Spinal cord (tissue), 10 donors: ENCODE measurements around the gene COA8. TPM values are rescaled to one million over a fixed set of nuclear protein-coding genes. Genes with fewer than 3 reads are reported as not detected.
A peak's percentile ranks its signal among the peaks of the same experiment; 100 is the strongest.

Experiments
- DNase-seq, 6 donors: peaks; one replicate each; pipeline versions ENCODE4 v3.0.0 to v3.0.0-alpha.2; 2013 to 2015; ENCODE audit warnings: low spot score in 6 of 6, low read depth in 4 of 6
- H3K27ac ChIP-seq: one replicate; pipeline ENCODE4 v1.5.1; 2013; ENCODE audit warnings: low read depth, low read length, control low read depth
- H3K27me3 ChIP-seq: one replicate; pipeline ENCODE4 v1.6.1; 2013; ENCODE audit warnings: low read length; ENCODE audit not compliant: control insufficient read depth, insufficient read depth
- H3K36me3 ChIP-seq: one replicate; pipeline ENCODE4 v1.6.1; 2013; ENCODE audit warnings: low read length; ENCODE audit not compliant: control insufficient read depth, insufficient read depth
- H3K4me1 ChIP-seq: one replicate; pipeline ENCODE4 v1.6.1; 2013; ENCODE audit warnings: low read length; ENCODE audit not compliant: control insufficient read depth, insufficient read depth
- H3K4me3 ChIP-seq: one replicate; pipeline ENCODE4 v1.5.1; 2013; ENCODE audit warnings: low read depth, low read length, control low read depth
- H3K9me3 ChIP-seq: one replicate; pipeline ENCODE4 v1.6.1; 2013; ENCODE audit warnings: low read length; ENCODE audit not compliant: control insufficient read depth, insufficient read depth
- WGBS: methylation state at CpG from one replicate; pipeline ENCODE4 v1.1.5; 2013; ENCODE audit warnings: missing lambda C conversion rate; ENCODE audit not compliant: insufficient coverage; 5-methylcytosine and 5-hydroxymethylcytosine counted together
- long read RNA-seq, 4 donors: transcript quantifications; one replicate each; lab custom pipeline, GENCODE V29; 2026
- polyA plus RNA-seq, 2 donors: library from polyadenylated mRNA; unstranded; fragments of 120-200 nt; gene quantifications; one replicate each; pipeline ENCODE4 v1.2.1, GENCODE V29; 2013; ENCODE audit not compliant: insufficient read length in 2 of 2
- total RNA-seq, 2 donors: library from RNA; depleted of rRNA in 1 of 2; stranded (reverse); fragments of 120-200 nt in 1 of 2; fragments of >200 nt in 1 of 2; gene quantifications; one replicate each; pipeline versions ENCODE4 v1.2.3 to v1.2.4, GENCODE V29; 2013 to 2014
- donor health status: healthy.

COA8 gene
- 10 to 100 TPM; 33.5 to 43.3 TPM for total RNA-seq
- 10 to 100 TPM; 49.4 to 57.6 TPM for polyA plus RNA-seq
- long read RNA-seq, donor 1, transcript APOPT1-201 (5 exons, 2,523 nt): major isoform, 19 of 41 reads
- long read RNA-seq, donor 1, transcript APOPT1-202 (3 exons, 575 nt): minor isoform, 17 of 41 reads
- long read RNA-seq, donor 1, partial matches to known transcripts: 0 of 41 reads
- long read RNA-seq, donor 1, other reads (novel, unspliced or antisense): 0 of 41 reads
- long read RNA-seq, donor 2, transcript APOPT1-201 (5 exons, 2,523 nt): major isoform, 5 of 11 reads
- long read RNA-seq, donor 2, partial matches to known transcripts: 0 of 11 reads
- long read RNA-seq, donor 2, other reads (novel, unspliced or antisense): 0 of 11 reads
- long read RNA-seq, donor 3, transcript APOPT1-202 (3 exons, 575 nt): minor isoform, 9 of 29 reads
- long read RNA-seq, donor 3, transcript APOPT1-201 (5 exons, 2,523 nt): major isoform, 17 of 29 reads
- long read RNA-seq, donor 3, partial matches to known transcripts: 0 of 29 reads
- long read RNA-seq, donor 3, other reads (novel, unspliced or antisense): 0 of 29 reads
- long read RNA-seq, donor 4, transcript APOPT1-202 (3 exons, 575 nt): minor isoform, 10 of 39 reads
- long read RNA-seq, donor 4, transcript APOPT1-201 (5 exons, 2,523 nt): major isoform, 25 of 39 reads
- long read RNA-seq, donor 4, partial matches to known transcripts: 0 of 39 reads
- long read RNA-seq, donor 4, other reads (novel, unspliced or antisense): 0 of 39 reads

GRCh38 chr14:103562429-103563225 lies at the start of gene COA8, which contains the start of gene BAG5:
COA8 (plus strand) TSS chr14:103562960; CDS start chr14:103563002, 42 bp downstream.
BAG5 (minus strand) TSS chr14:103562657; CDS start chr14:103561164, 1,493 bp downstream.
- H3K36me3 ChIP-seq: peaks cover 14% of the 10 kb centered on the region
- no peaks in the 10 kb centered on the region for H3K9me3 ChIP-seq
- no peaks in the 10 kb centered on the region for H3K27me3 ChIP-seq
- H3K4me1 ChIP-seq: peaks cover 29% of the 10 kb centered on the region
- peak in 5 of 6 donors; percentile 61 to 95 (median 80) for DNase-seq
- peak within 1 kb of the TSS; percentile 86 for H3K27ac ChIP-seq
- under 1% methylated on average over 109 of the region's 109 CpGs for WGBS
- peak within 1 kb of the TSS; percentile 92 for H3K4me3 ChIP-seq

GRCh38 chr14:103514596-103515421 lies 48.0 kb upstream of the COA8 start:
- DNase-seq: no peak
- H3K27ac ChIP-seq: no peak overlapping the region
- peaks cover 68% of the 10 kb centered on the region for H3K36me3 ChIP-seq
- no peak overlapping the region for H3K4me3 ChIP-seq
- no peaks in the 10 kb centered on the region for H3K9me3 ChIP-seq
- no peaks in the 10 kb centered on the region for H3K27me3 ChIP-seq
- 85% methylated on average over 16 of the region's 18 CpGs for WGBS
- peaks cover 64% of the 10 kb centered on the region for H3K4me1 ChIP-seq

GRCh38 chr14:103516426-103517173 lies 46.2 kb upstream of the COA8 start:
- Histone ChIP-seq H3K27me3 (no peaks in the 10 kb centered on the region), H3K27ac (peak overlapping the region; percentile 7), H3K4me1 (peaks cover 74% of the 10 kb centered on the region), H3K9me3 (no peaks in the 10 kb centered on the region), H3K4me3 (no peak overlapping the region), H3K36me3 (peaks cover 64% of the 10 kb centered on the region)
- DNase-seq: no peak
- WGBS: 59% methylated on average over 3 of the region's 10 CpGs

GRCh38 chr14:103517174-103517566 lies 45.6 kb upstream of the COA8 start:
- Histone ChIP-seq H3K4me3 (no peak overlapping the region), H3K4me1 (peaks cover 74% of the 10 kb centered on the region), H3K36me3 (peaks cover 62% of the 10 kb centered on the region), H3K27me3 (no peaks in the 10 kb centered on the region), H3K27ac (peak overlapping the region; percentile 69), H3K9me3 (no peaks in the 10 kb centered on the region)
- no peak for DNase-seq
- 62% methylated on average over 7 of the region's 10 CpGs for WGBS

- Histone ChIP-seq H3K4me1 (peaks cover 68% of the 10 kb centered on the region), H3K27ac (peak overlapping the region; percentile 69), H3K36me3 (peaks cover 57% of the 10 kb centered on the region), H3K27me3 (no peaks in the 10 kb centered on the region), H3K4me3 (no peak overlapping the region), H3K9me3 (no peaks in the 10 kb centered on the region)
- DNase-seq: peak in 2 of 6 donors; percentile 43 to 74
- WGBS: 22% methylated on average over 19 of the region's 20 CpGs
Measured at GRCh38 chr14:103517721-103518421, 44.9 kb upstream of the COA8 start.

- H3K9me3 ChIP-seq: no peaks in the 10 kb centered on the region
- no peaks in the 10 kb centered on the region for H3K27me3 ChIP-seq
- peak in 2 of 6 donors; percentile 53 to 77 for DNase-seq
- WGBS: 28% methylated on average over 6 of the region's 9 CpGs
- no peak overlapping the region for H3K4me3 ChIP-seq
- H3K27ac ChIP-seq: peak overlapping the region; percentile 69
- H3K36me3 ChIP-seq: peaks cover 54% of the 10 kb centered on the region
- H3K4me1 ChIP-seq: peaks cover 68% of the 10 kb centered on the region
Measured at GRCh38 chr14:103518422-103519042, 44.2 kb upstream of the COA8 start.

GRCh38 chr14:103519043-103519836 lies 43.5 kb upstream of the COA8 start:
- DNase-seq: peak in 1 of 6 donors; percentile 43
- 48% methylated on average over 8 of the region's 13 CpGs for WGBS
- Histone ChIP-seq H3K27me3 (no peaks in the 10 kb centered on the region), H3K36me3 (peaks cover 51% of the 10 kb centered on the region), H3K27ac (peak overlapping the region; percentile 69), H3K4me1 (peaks cover 69% of the 10 kb centered on the region), H3K9me3 (no peaks in the 10 kb centered on the region), H3K4me3 (peak overlapping the region; percentile 43)
